ENCODE results near the gene CPS1.

DNA sequence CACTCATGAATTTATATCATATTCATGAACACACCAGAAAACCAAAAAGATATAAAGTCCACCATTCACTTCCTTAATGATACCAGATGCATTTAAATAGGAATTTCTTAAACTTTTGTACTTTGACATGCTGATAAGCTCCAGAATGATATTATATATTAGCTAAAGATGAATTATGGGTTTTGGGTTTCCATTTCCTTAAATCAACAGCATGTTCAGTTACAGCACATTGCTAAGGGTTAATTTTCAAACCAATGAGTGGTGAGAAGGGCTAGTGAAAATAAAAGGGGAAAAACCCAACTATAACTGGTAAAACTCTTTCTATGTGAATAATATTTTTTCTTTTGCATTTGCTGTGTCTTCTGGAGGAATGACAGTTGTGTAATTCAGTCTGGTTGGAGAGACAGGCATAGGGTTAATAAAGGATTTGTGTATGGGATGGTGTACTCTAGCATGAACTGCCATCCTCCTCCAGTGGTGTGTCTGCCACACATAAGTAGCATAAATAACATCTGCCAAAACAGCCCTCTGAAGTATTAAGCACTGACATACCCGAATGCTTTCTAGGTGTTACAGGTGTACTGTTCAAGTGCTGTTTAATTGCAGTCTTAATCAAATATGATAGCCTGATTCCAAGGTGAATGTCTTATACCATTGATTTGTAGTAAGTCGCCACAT, 19.3 kb upstream of the CPS1 start:
- TF ChIP-seq, protein P1, sequence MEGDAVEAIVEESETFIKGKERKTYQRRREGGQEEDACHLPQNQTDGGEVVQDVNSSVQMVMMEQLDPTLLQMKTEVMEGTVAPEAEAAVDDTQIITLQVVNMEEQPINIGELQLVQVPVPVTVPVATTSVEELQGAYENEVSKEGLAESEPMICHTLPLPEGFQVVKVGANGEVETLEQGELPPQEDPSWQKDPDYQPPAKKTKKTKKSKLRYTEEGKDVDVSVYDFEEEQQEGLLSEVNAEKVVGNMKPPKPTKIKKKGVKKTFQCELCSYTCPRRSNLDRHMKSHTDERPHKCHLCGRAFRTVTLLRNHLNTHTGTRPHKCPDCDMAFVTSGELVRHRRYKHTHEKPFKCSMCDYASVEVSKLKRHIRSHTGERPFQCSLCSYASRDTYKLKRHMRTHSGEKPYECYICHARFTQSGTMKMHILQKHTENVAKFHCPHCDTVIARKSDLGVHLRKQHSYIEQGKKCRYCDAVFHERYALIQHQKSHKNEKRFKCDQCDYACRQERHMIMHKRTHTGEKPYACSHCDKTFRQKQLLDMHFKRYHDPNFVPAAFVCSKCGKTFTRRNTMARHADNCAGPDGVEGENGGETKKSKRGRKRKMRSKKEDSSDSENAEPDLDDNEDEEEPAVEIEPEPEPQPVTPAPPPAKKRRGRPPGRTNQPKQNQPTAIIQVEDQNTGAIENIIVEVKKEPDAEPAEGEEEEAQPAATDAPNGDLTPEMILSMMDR (IDR thresholded peaks at IDR 0.05) = no peak
- no peak for TF ChIP-seq POLR2A (IDR thresholded peaks at IDR 0.05)

Measured in upper lobe of left lung (tissue), 4 donors.